ENCODE data around the gene PSMA8.

- TF ChIP-seq CTCF (IDR thresholded peaks at IDR 0.05; ENCODE audit: control extremely low read depth in 1 of 3, insufficient read depth in 1 of 3, low read depth in 1 of 3, low read length in 3 of 3) = no peak
- TF ChIP-seq EGR1 (IDR thresholded peaks at IDR 0.05; ENCODE audit: borderline replicate concordance, low read depth, low read length) = no peak
- TF ChIP-seq SIX5 (IDR thresholded peaks at IDR 0.05; ENCODE audit: low read depth, low read length) = no peak
- no peak for TF ChIP-seq CHD1 (IDR thresholded peaks at IDR 0.05; ENCODE audit: low read depth, low read length)
- no peak for TF ChIP-seq ZNF274 (IDR thresholded peaks at IDR 0.05; ENCODE audit: borderline replicate concordance, extremely low read depth, low read length)
- peak; percentile 64 to 86 for TF ChIP-seq POLR2A (IDR thresholded peaks at IDR 0.05; ENCODE audit: control extremely low read depth in 1 of 2, low read depth in 2 of 2, low read length in 2 of 2)
Observed at GRCh38 chr18:26226229-26227050, 92.8 kb downstream of the PSMA8 start, which contains the start of gene TAF4B.

All from H1 (cell line).